Neural cell (in vitro differentiated cells): Measurements from ENCODE around the gene MAMDC2.

Experiments
- POLR2AphosphoS5 ChIP-seq: IDR thresholded peaks from 2 replicates; pipeline ENCODE4 v1.6.1; 2012
- SMC3 ChIP-seq: fragments of 450-650 bp; conservative IDR thresholded peaks from 2 replicates; pipeline ENCODE4 v1.6.1; 2014; ENCODE audit warnings: antibody characterized with exemption, mild to moderate bottlenecking, moderate library complexity; ENCODE audit not compliant: poor library complexity
- TF ChIP-seq, protein P1 (sequence below): fragments of 450-650 bp; IDR thresholded peaks from 2 replicates; pipeline ENCODE4 v1.5.1; 2014; ENCODE audit warnings: antibody characterized with exemption, mild to moderate bottlenecking, moderate library complexity; ENCODE audit not compliant: poor library complexity, severe bottlenecking
- TF ChIP-seq, protein P2 (sequence below): IDR thresholded peaks from 2 replicates; pipeline ENCODE4 v1.6.1; 2012; ENCODE audit warnings: borderline replicate concordance

DNA sequence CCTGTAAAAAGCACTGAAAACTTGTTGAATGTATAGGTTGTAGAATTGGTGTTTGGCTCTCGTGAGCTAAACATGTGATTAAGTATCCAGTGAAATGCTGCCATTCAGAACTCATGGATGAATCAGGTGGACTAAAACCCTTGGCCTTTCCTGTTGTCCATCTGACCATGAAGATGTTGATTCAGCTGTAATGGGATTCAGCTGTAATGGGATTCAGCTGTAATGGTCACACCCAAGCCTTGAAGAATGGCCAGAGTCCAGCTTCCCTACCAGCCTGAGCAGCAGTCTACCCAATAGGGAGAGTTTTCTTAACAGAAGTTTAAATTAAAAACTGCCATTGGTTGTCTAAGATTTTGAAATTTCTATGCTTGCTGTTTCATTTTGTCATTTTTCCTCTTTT lies 18.1 kb downstream of the MAMDC2 start:
- TF ChIP-seq, protein P1, sequence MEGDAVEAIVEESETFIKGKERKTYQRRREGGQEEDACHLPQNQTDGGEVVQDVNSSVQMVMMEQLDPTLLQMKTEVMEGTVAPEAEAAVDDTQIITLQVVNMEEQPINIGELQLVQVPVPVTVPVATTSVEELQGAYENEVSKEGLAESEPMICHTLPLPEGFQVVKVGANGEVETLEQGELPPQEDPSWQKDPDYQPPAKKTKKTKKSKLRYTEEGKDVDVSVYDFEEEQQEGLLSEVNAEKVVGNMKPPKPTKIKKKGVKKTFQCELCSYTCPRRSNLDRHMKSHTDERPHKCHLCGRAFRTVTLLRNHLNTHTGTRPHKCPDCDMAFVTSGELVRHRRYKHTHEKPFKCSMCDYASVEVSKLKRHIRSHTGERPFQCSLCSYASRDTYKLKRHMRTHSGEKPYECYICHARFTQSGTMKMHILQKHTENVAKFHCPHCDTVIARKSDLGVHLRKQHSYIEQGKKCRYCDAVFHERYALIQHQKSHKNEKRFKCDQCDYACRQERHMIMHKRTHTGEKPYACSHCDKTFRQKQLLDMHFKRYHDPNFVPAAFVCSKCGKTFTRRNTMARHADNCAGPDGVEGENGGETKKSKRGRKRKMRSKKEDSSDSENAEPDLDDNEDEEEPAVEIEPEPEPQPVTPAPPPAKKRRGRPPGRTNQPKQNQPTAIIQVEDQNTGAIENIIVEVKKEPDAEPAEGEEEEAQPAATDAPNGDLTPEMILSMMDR: no peak
- TF ChIP-seq POLR2AphosphoS5: no peak
- no peak for TF ChIP-seq SMC3
- TF ChIP-seq, protein P2, sequence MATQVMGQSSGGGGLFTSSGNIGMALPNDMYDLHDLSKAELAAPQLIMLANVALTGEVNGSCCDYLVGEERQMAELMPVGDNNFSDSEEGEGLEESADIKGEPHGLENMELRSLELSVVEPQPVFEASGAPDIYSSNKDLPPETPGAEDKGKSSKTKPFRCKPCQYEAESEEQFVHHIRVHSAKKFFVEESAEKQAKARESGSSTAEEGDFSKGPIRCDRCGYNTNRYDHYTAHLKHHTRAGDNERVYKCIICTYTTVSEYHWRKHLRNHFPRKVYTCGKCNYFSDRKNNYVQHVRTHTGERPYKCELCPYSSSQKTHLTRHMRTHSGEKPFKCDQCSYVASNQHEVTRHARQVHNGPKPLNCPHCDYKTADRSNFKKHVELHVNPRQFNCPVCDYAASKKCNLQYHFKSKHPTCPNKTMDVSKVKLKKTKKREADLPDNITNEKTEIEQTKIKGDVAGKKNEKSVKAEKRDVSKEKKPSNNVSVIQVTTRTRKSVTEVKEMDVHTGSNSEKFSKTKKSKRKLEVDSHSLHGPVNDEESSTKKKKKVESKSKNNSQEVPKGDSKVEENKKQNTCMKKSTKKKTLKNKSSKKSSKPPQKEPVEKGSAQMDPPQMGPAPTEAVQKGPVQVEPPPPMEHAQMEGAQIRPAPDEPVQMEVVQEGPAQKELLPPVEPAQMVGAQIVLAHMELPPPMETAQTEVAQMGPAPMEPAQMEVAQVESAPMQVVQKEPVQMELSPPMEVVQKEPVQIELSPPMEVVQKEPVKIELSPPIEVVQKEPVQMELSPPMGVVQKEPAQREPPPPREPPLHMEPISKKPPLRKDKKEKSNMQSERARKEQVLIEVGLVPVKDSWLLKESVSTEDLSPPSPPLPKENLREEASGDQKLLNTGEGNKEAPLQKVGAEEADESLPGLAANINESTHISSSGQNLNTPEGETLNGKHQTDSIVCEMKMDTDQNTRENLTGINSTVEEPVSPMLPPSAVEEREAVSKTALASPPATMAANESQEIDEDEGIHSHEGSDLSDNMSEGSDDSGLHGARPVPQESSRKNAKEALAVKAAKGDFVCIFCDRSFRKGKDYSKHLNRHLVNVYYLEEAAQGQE: no peak
